Activated T-helper 17 cell treated with anti-CD3 and anti-CD28 coated beads, Interleukin-2, amount 50 U/mL, for 72 hours (primary cell): Measurements from ENCODE around the gene DAP. TPM values are rescaled to one million over a fixed set of nuclear protein-coding genes. Genes with fewer than 3 reads are reported as not detected.

Experiments used
- ATAC-seq: fragments of 150-1000 bp; cut with Tn5 transposase; replicated peaks from 2 replicates; pipeline ENCODE4 v1.10.0; 2021; ENCODE audit warnings: mild to moderate bottlenecking, moderate library complexity
- H3K27ac Mint-ChIP-seq: one replicate; pipeline ENCODE4 v1.8.0; 2022; ENCODE audit warnings: mixed read lengths
- H3K27me3 Mint-ChIP-seq: one replicate; pipeline ENCODE4 v1.8.0; 2022; ENCODE audit warnings: mixed read lengths
- H3K36me3 Mint-ChIP-seq: one replicate; pipeline ENCODE4 v1.8.0; 2022; ENCODE audit warnings: low read depth, mild to moderate bottlenecking, mixed read lengths
- H3K4me1 Mint-ChIP-seq: one replicate; pipeline ENCODE4 v1.8.0; 2022; ENCODE audit warnings: mixed read lengths
- H3K4me3 Mint-ChIP-seq: one replicate; pipeline ENCODE4 v1.8.0; 2022; ENCODE audit warnings: mild to moderate bottlenecking, mixed read lengths
- H3K9me3 Mint-ChIP-seq: one replicate; pipeline ENCODE4 v1.8.0; 2022; ENCODE audit warnings: mixed read lengths
- total RNA-seq, 2 donors: library from RNA; stranded (reverse); gene quantifications; one replicate each; pipeline ENCODE4 v1.2.3, GENCODE V29; 2022

The DAP gene
- total RNA-seq, 2 donors from 2014 or later, result 29.5 to 39.5 TPM

- no peaks in the 10 kb centered on the region for H3K36me3 Mint-ChIP-seq
- no peaks in the 10 kb centered on the region for H3K27me3 Mint-ChIP-seq
- no peak overlapping the region for H3K27ac Mint-ChIP-seq
- H3K4me1 Mint-ChIP-seq, result peaks cover 28% of the 10 kb centered on the region
- H3K9me3 Mint-ChIP-seq, result no peaks in the 10 kb centered on the region
- H3K4me3 Mint-ChIP-seq, result no peak overlapping the region
- no peak for ATAC-seq
Measured at GRCh38 chr5:10702911-10703491, 58.0 kb downstream of the DAP start.

GRCh38 chr5:10702040-10702629 lies 58.9 kb downstream of the DAP start:
- peaks cover 28% of the 10 kb centered on the region for H3K4me1 Mint-ChIP-seq
- ATAC-seq, result no peak
- H3K9me3 Mint-ChIP-seq, result no peaks in the 10 kb centered on the region
- no peak overlapping the region for H3K4me3 Mint-ChIP-seq
- H3K36me3 Mint-ChIP-seq, result no peaks in the 10 kb centered on the region
- H3K27ac Mint-ChIP-seq, result no peak overlapping the region
- no peaks in the 10 kb centered on the region for H3K27me3 Mint-ChIP-seq

- Mint-ChIP-seq H3K36me3 (no peaks in the 10 kb centered on the region), H3K27ac (no peak overlapping the region), H3K9me3 (no peaks in the 10 kb centered on the region), H3K27me3 (no peaks in the 10 kb centered on the region), H3K4me3 (no peak overlapping the region), H3K4me1 (peaks cover 30% of the 10 kb centered on the region)
- no peak for ATAC-seq
Measured at GRCh38 chr5:10701567-10702039, 59.4 kb downstream of the DAP start.

GRCh38 chr5:10700516-10700915 lies 60.5 kb downstream of the DAP start:
- Mint-ChIP-seq H3K4me1 (peaks cover 24% of the 10 kb centered on the region), H3K27me3 (no peaks in the 10 kb centered on the region), H3K4me3 (no peak overlapping the region), H3K27ac (no peak overlapping the region), H3K36me3 (no peaks in the 10 kb centered on the region), H3K9me3 (no peaks in the 10 kb centered on the region)
- ATAC-seq, result no peak

GRCh38 chr5:10699987-10700386 lies 61.0 kb downstream of the DAP start:
- no peaks in the 10 kb centered on the region for H3K27me3 Mint-ChIP-seq
- no peak overlapping the region for H3K4me3 Mint-ChIP-seq
- H3K36me3 Mint-ChIP-seq, result peaks cover 3% of the 10 kb centered on the region
- no peak for ATAC-seq
- H3K27ac Mint-ChIP-seq, result peak overlapping the region; percentile 48
- H3K4me1 Mint-ChIP-seq, result peaks cover 19% of the 10 kb centered on the region
- no peaks in the 10 kb centered on the region for H3K9me3 Mint-ChIP-seq

- no peak overlapping the region for H3K4me3 Mint-ChIP-seq
- H3K4me1 Mint-ChIP-seq, result peaks cover 14% of the 10 kb centered on the region
- ATAC-seq, result no peak
- peak overlapping the region; percentile 48 for H3K27ac Mint-ChIP-seq
- H3K9me3 Mint-ChIP-seq, result no peaks in the 10 kb centered on the region
- peaks cover 4% of the 10 kb centered on the region for H3K36me3 Mint-ChIP-seq
- no peaks in the 10 kb centered on the region for H3K27me3 Mint-ChIP-seq
Measured at GRCh38 chr5:10699281-10699874, 61.7 kb downstream of the DAP start.

- Mint-ChIP-seq H3K27me3 (no peaks in the 10 kb centered on the region), H3K4me3 (no peak overlapping the region), H3K4me1 (peaks cover 10% of the 10 kb centered on the region), H3K9me3 (no peaks in the 10 kb centered on the region), H3K36me3 (peaks cover 4% of the 10 kb centered on the region), H3K27ac (peak overlapping the region; percentile 49)
- ATAC-seq, result peak; percentile 18
Measured at GRCh38 chr5:10695759-10696543, 65.1 kb downstream of the DAP start.

GRCh38 chr5:10695055-10695649 lies 65.9 kb downstream of the DAP start:
- Mint-ChIP-seq H3K9me3 (no peaks in the 10 kb centered on the region), H3K4me3 (no peak overlapping the region), H3K4me1 (peaks cover 8% of the 10 kb centered on the region), H3K36me3 (peaks cover 4% of the 10 kb centered on the region), H3K27me3 (no peaks in the 10 kb centered on the region), H3K27ac (no peak overlapping the region)
- ATAC-seq, result no peak

GRCh38 chr5:10691826-10692785 lies 68.9 kb downstream of the DAP start:
- no peak overlapping the region for H3K27ac Mint-ChIP-seq
- H3K4me3 Mint-ChIP-seq, result no peak overlapping the region
- ATAC-seq, result no peak
- no peaks in the 10 kb centered on the region for H3K27me3 Mint-ChIP-seq
- peaks cover 4% of the 10 kb centered on the region for H3K4me1 Mint-ChIP-seq
- H3K36me3 Mint-ChIP-seq, result peaks cover 9% of the 10 kb centered on the region
- H3K9me3 Mint-ChIP-seq, result no peaks in the 10 kb centered on the region

- no peaks in the 10 kb centered on the region for H3K27me3 Mint-ChIP-seq
- H3K4me1 Mint-ChIP-seq, result no peaks in the 10 kb centered on the region
- ATAC-seq, result no peak
- peaks cover 10% of the 10 kb centered on the region for H3K36me3 Mint-ChIP-seq
- H3K27ac Mint-ChIP-seq, result no peak overlapping the region
- no peaks in the 10 kb centered on the region for H3K9me3 Mint-ChIP-seq
- no peak overlapping the region for H3K4me3 Mint-ChIP-seq
Measured at GRCh38 chr5:10690460-10691440, 70.3 kb downstream of the DAP start.

- no peak overlapping the region for H3K27ac Mint-ChIP-seq
- H3K4me3 Mint-ChIP-seq, result no peak overlapping the region
- H3K27me3 Mint-ChIP-seq, result no peaks in the 10 kb centered on the region
- peaks cover 16% of the 10 kb centered on the region for H3K36me3 Mint-ChIP-seq
- no peaks in the 10 kb centered on the region for H3K9me3 Mint-ChIP-seq
- peak; percentile 59 for ATAC-seq
- no peaks in the 10 kb centered on the region for H3K4me1 Mint-ChIP-seq
Measured at GRCh38 chr5:10689391-10690081, 71.5 kb downstream of the DAP start.

- no peak for ATAC-seq
- H3K27me3 Mint-ChIP-seq, result no peaks in the 10 kb centered on the region
- no peak overlapping the region for H3K27ac Mint-ChIP-seq
- H3K9me3 Mint-ChIP-seq, result no peaks in the 10 kb centered on the region
- H3K4me3 Mint-ChIP-seq, result no peak overlapping the region
- peaks cover 16% of the 10 kb centered on the region for H3K36me3 Mint-ChIP-seq
- no peaks in the 10 kb centered on the region for H3K4me1 Mint-ChIP-seq
Measured at GRCh38 chr5:10688651-10689171, 72.3 kb downstream of the DAP start.
